GM12878 (cell line): ENCODE results near the gene ITPR2. TPM values are rescaled to one million over a fixed set of nuclear protein-coding genes. Genes with fewer than 3 reads are reported as not detected.
A peak's percentile ranks its signal among the peaks of the same experiment; 100 is the strongest.

ENCODE experiments used
- BCLAF1 ChIP-seq: fragments of 450-650 bp; IDR thresholded peaks from 2 replicates; pipeline ENCODE4 v1.6.1; 2017; ENCODE audit warnings: antibody characterized with exemption, mild to moderate bottlenecking, moderate library complexity
- ESRRA ChIP-seq: IDR thresholded peaks from 2 replicates; pipeline ENCODE4 v1.6.1; 2012; ENCODE audit warnings: mild to moderate bottlenecking, low read length, improper control_type of control experiment
- FOXM1 ChIP-seq: IDR thresholded peaks from 2 replicates; pipeline ENCODE4 v1.6.1; 2012; ENCODE audit warnings: low read depth, mild to moderate bottlenecking, inconsistent platforms, low read length, moderate library complexity
- HDAC2 ChIP-seq: fragments of 200-600 bp; sonication (generic); IDR thresholded peaks from 2 replicates; pipeline ENCODE4 v1.6.1; 2017
- HDAC6 ChIP-seq: fragments of 200-600 bp; sonication (generic); IDR thresholded peaks from one replicate; pipeline ENCODE4 v1.8.0; 2017; ENCODE audit warnings: antibody characterized with exemption; ENCODE audit not compliant: unreplicated experiment
- IKZF1 ChIP-seq: fragments of 450-650 bp; conservative IDR thresholded peaks from 2 replicates; pipeline ENCODE4 v1.6.1; 2017; ENCODE audit warnings: antibody characterized with exemption, mild to moderate bottlenecking
- IRF5 ChIP-seq: fragments of 450-650 bp; IDR thresholded peaks from 2 replicates; pipeline ENCODE4 v1.6.1; 2017; ENCODE audit warnings: borderline replicate concordance
- KAT2A ChIP-seq: conservative IDR thresholded peaks from 2 replicates; pipeline ENCODE4 v1.6.1; 2011; ENCODE audit warnings: low read depth, low read length; ENCODE audit not compliant: control insufficient read depth
- KDM1A ChIP-seq: fragments of 200-600 bp; sonication (generic); IDR thresholded peaks from 2 replicates; pipeline ENCODE4 v1.6.1; 2016; ENCODE audit warnings: borderline replicate concordance
- SKIL ChIP-seq: fragments of 450-650 bp; IDR thresholded peaks from 2 replicates; pipeline ENCODE4 v1.6.1; 2017; ENCODE audit warnings: mild to moderate bottlenecking, low read depth, inconsistent platforms; ENCODE audit not compliant: poor library complexity, severe bottlenecking
- SMAD1 ChIP-seq: fragments of 450-650 bp; IDR thresholded peaks from 2 replicates; pipeline ENCODE4 v1.6.1; 2018; ENCODE audit warnings: mild to moderate bottlenecking, low read depth; ENCODE audit not compliant: partially characterized antibody
- TCF12 ChIP-seq: IDR thresholded peaks from 2 replicates; pipeline ENCODE4 v1.6.1; 2011; ENCODE audit warnings: low read depth, mild to moderate bottlenecking, low read length
- TCF7 ChIP-seq: IDR thresholded peaks from 2 replicates; pipeline ENCODE4 v1.6.1; 2014; ENCODE audit warnings: antibody characterized with exemption, borderline replicate concordance
- WRNIP1 ChIP-seq: IDR thresholded peaks from 2 replicates; pipeline ENCODE4 v1.6.1; 2011; ENCODE audit warnings: low read depth, low read length, improper control_type of control experiment, borderline replicate concordance
- YBX1 ChIP-seq: fragments of 450-650 bp; IDR thresholded peaks from 2 replicates; pipeline ENCODE4 v1.6.1; 2016; ENCODE audit warnings: antibody characterized with exemption
- ZNF592 ChIP-seq: fragments of 450-650 bp; IDR thresholded peaks from 2 replicates; pipeline ENCODE4 v1.6.1; 2017; ENCODE audit warnings: mild to moderate bottlenecking, moderate library complexity
- polyA plus RNA-seq, 11 experiments: library from polyadenylated mRNA; depleted of rRNA in 4 of 11; unstranded in 6 of 11; stranded (reverse) in 5 of 11; fragments of >200 nt; fragmentation: Nextera tagmentation in 4 of 11; fragmentation: Illumina TruSeq in 1 of 11; extraction: Ambion mirVana in 4 of 11; extraction: Trizol in 1 of 11; gene quantifications; 1 replicate in 1 of 11; 2 replicates in 10 of 11; pipeline versions ENCODE4 v1.2.1 to v1.2.3, GENCODE V29; 2011 to 2016; ENCODE audit warnings: inconsistent platforms in 2 of 11, missing spikeins in 2 of 11, low read depth in 1 of 11
- total RNA-seq, 4 experiments: library from RNA; depleted of rRNA in 3 of 4; stranded (reverse); fragments of >200 nt in 3 of 4; fragmentation: Illumina TruSeq in 1 of 4; extraction: Trizol in 1 of 4; gene quantifications; 2 replicates each; pipeline versions ENCODE4 v1.2.1 to v1.2.3, GENCODE V29; 2013 to 2021
- TF ChIP-seq, protein P1 (sequence below): fragments of 450-650 bp; IDR thresholded peaks from 2 replicates; pipeline ENCODE4 v1.6.1; 2017; ENCODE audit warnings: low read depth, mild to moderate bottlenecking, moderate library complexity
- TF ChIP-seq, protein P2 (sequence below): fragments of 450-650 bp; IDR thresholded peaks from 2 replicates; pipeline ENCODE4 v1.6.1; 2016; ENCODE audit warnings: mild to moderate bottlenecking

ITPR2 gene
- total and polyA plus RNA-seq, 10 of the 15 experiments (the other 5 are each of a cell fraction or from before 2014, with no cell fraction given) = 7.5 to 76.2 (median 47.1) TPM

DNA sequence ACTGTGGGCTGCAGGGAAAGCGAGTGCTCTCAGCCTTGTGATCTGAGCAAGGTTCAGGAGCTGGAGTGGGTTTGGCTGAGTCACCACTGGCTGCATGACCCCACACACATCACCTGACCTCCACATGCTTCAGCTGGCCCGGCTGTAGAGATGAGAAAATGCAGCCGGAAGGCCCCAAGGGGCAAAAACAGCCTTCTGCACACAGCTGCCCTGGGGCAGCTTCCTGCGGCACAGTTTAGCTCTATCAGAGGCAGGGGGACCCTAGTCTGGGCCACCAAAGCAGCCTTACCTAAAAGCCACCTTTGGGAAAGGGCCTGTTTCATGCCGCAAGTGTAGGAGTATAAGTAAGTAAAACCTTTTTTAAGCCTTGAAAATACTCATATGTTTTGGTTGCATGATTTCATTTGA is 514.3 kb downstream of the ITPR2 start (continued):
- TF ChIP-seq BCLAF1 = no peak
- no peak for TF ChIP-seq KDM1A
- no peak for TF ChIP-seq IKZF1
- TF ChIP-seq, protein P1, sequence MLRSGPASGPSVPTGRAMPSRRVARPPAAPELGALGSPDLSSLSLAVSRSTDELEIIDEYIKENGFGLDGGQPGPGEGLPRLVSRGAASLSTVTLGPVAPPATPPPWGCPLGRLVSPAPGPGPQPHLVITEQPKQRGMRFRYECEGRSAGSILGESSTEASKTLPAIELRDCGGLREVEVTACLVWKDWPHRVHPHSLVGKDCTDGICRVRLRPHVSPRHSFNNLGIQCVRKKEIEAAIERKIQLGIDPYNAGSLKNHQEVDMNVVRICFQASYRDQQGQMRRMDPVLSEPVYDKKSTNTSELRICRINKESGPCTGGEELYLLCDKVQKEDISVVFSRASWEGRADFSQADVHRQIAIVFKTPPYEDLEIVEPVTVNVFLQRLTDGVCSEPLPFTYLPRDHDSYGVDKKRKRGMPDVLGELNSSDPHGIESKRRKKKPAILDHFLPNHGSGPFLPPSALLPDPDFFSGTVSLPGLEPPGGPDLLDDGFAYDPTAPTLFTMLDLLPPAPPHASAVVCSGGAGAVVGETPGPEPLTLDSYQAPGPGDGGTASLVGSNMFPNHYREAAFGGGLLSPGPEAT = 0 out of 2 replicates have a peak, but pooled peaks have one; percentile 9
- TF ChIP-seq KAT2A = no peak
- no peak for TF ChIP-seq HDAC6
- TF ChIP-seq FOXM1 = no peak
- TF ChIP-seq ZNF592 = no peak
- TF ChIP-seq SKIL = peak; percentile 34
- no peak for TF ChIP-seq ESRRA
- TF ChIP-seq, protein P2, sequence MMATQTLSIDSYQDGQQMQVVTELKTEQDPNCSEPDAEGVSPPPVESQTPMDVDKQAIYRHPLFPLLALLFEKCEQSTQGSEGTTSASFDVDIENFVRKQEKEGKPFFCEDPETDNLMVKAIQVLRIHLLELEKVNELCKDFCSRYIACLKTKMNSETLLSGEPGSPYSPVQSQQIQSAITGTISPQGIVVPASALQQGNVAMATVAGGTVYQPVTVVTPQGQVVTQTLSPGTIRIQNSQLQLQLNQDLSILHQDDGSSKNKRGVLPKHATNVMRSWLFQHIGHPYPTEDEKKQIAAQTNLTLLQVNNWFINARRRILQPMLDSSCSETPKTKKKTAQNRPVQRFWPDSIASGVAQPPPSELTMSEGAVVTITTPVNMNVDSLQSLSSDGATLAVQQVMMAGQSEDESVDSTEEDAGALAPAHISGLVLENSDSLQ = no peak
- no peak for TF ChIP-seq TCF7
- TF ChIP-seq HDAC2 = no peak
- TF ChIP-seq SMAD1 = no peak
- TF ChIP-seq IRF5 = no peak
- no peak for TF ChIP-seq YBX1
- peak; percentile 82 for TF ChIP-seq TCF12
- TF ChIP-seq WRNIP1 = no peak
